Erythroblast (primary cell): ENCODE results near the gene CREM.

ENCODE experiments used
- GATA1 ChIP-seq: IDR thresholded peaks from 2 replicates; pipeline ENCODE4 v1.6.1; 2011; ENCODE audit warnings: low read depth, mild to moderate bottlenecking, control low read depth, low read length, moderate library complexity
- POLR2A ChIP-seq: IDR thresholded peaks from 2 replicates; pipeline ENCODE4 v1.6.1; 2011; ENCODE audit warnings: mild to moderate bottlenecking, low read length

- TF ChIP-seq POLR2A: no peak
- no peak for TF ChIP-seq GATA1
These were observed 2.1 kb upstream of the CREM start for GRCh38 chr10:35124540-35124939.
